ENCODE data around the gene CHRNA4.
"Not testable (repeated sequence)": the region's sequence is repeated elsewhere in the genome, so short reads cannot be mapped to it uniquely, and the experiment has no call there.

Gene CHRNA4

DNA sequence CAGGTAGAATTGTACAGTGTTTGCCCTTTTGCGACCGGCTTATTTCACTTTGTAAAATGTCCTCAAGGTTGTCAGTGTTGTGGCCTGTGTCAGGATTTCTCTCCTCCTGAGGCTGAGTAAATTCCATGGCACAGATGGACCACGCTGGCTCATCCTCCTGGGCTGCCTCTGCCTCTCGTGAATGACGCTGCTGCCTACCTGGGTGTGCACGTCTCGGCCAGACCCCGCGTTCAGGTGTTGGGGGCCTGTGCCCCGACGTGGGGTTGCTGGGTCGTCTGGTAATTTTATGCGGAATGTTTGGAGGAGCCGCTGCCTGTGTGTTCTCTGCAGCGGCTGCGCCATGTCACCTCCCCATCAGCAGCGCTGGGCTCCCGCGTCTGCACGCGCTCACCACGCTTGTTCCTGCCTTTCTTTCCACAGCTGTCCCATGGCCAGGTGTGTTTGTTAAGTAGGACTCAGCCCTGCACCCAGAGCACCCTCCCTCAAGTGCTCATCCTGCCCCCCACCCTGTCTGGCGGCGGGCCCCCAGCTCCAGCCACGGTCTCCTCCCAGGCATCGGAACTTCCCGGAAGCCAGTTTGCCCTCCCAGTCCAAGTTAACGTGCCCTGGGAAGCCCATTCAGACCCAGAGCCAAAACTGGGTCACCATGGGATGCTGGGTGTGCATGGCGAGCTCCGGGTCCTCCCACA is 36.1 kb upstream of the CHRNA4 start:
- no peak for DNase-seq

DNA sequence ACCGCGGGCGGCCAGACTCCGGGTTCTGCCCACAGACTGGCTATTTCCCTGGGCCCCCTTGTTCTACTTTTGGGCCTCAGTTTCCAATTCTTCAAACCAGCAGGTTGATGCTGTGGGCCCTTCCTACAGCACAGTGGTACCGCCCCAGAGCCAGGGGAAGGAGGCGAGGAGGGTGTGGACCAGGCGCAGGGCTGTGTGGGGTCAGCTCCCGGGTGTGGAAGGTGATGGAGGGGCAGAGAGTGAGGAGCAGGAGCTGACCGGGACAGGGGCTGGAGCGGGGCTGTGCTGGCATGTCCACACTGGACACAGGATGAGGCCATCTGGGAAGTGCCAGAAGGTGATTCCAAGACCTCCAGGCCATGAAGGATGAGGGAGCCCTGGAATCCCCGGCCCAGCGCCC is 35.2 kb upstream of the CHRNA4 start:
- DNase-seq, result no peak

DNA sequence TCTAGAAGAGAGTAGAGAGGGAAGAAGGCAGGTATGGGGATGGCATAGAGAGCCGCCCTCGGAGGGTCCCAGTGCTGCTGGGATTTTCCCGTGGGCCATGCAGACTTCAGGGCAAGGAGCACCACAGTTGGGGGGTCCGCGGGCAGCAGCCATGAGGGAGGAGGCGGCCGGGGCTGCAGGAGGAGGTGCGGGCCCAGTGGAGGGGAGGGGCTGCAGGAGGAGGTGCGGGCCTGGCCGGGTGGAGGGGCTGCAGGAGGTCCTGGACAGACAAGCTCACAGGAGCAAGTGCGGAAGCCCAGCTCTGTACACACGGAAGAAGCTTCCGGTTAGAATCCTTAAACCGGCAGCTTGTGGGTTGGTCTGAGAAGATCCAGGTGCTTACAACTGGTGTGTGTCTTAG is 34.6 kb upstream of the CHRNA4 start:
- DNase-seq, result no peak

DNA sequence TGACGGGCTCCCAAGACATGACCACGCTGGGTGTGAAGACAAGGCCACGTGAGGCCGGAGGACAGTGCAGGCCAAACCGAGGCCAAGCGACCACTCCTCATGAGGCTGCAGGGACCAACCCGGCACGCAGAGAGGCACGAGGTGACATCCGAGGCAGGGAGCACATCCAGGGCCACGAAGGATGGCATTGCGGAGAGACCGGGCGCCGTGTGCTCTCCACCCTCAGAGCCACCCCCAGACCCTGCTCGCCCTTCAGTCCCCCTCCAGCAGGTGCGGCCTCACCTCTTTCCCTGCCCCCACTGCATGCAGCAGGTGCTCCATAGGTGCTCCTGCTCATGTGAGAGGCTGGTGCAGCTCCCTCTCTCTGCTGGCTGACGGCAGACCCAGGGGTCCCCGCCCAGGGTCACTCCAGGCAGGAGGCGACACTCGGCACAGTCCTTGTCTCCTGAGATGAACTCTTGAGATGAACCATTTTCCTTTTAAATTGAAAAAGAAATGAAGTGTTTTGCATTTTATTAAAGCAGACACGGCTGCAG is 33.8 kb upstream of the CHRNA4 start:
- DNase-seq, result no peak

DNA sequence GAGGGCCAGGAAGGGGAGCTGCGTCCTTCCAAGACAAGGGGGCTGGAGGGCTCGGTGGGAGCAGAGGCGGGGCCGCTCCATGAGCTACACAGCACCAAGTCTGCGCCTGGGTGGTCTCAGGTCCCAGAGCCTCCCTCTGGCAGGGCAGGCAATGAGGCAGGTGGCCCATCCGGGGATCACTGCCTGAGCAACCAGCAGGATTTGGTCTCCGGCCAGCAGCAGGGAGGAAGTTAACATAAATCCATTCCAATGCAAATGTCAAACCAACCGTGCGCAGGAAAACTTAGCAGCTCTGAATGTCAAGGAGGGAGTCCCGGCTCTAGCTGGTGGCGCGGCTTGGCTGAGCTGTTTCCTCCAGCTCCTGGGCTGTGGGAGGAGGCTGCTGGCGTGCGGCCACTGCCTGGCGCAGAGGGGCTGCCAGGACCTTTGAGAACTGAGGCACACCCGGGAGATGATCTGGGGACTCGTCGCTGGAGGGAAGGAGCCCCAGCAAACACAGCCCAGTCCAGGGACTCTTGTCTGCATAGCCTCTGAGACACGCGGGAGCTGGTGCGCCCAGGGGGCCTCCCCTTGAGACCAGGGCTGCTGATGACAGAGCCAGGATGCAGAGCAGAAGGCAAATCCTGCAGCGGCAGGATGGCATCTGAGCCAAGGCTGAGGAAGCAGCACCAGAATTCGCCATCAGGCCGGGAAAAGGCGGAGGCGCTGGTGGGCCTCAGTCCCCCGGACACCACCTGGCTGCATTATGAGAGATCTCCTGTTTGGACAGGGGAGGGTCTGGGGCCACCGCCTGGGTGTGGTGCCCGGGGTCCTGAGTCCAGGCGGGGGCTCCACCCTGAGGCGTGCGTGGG is 33.1 kb upstream of the CHRNA4 start:
- no peak for DNase-seq

DNA sequence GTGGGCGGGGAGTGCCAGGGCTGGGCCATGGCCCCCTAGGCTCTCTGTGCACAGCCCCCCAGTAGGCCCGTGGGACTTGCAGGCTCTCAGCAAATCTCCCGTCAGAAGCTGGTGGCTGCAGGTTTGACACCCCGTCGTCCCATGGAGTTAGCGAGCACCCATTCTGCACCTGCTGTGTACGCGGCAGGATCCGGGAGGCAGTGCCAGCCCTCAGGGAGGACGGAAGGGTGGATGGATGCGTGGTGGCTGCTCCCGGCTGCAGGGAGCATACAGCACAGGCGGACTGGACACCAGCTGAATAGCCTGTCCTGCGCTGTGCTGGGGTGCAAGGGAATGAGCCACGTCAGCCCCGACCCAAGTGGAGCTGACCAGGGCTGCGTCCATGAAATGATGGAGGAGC is 32.4 kb upstream of the CHRNA4 start:
- DNase-seq, result no peak

DNA sequence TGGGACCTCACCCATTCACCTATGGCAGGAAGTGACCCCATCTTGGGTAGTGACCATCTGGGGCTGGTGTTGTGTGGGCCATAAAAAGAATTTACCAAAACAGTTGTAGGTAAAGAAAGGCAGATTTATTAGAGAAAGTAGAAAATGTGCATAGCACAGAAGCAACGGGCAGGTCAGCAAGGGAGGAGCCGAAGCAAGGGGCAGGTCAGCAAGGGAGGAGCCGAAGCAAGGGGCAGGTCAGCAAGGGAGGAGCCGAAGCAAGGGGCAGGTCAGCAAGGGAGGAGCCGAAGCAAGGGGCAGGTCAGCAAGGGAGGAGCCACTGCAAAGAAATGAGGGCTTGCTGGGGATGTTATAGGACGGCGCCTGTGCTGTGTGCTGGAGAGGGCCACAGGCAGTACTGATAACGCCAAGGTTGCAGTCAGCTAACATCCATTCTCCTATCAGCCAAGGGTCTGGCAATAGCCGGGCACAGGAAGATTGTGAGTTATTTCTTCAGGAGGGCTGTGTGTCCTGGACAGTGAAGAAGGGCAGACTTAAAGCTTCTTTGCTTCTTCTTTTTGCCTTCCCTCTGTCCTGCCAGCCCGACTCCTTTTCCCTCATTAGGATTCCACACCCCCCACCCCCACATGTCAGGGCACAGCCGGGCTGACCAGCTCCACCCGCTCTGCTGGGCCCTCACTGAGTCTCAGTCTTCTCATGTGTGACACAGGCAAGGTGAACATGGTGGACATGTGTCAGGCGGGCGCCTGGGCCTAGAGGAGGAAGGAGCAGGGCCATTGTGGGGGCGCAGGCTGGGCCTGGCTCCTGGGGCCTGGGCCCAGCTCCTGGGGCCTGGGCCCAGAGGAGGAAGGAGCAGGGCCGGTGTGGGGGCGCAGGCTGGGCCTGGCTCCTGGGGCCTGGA is 31.6 kb upstream of the CHRNA4 start:
- no peak for DNase-seq

DNA sequence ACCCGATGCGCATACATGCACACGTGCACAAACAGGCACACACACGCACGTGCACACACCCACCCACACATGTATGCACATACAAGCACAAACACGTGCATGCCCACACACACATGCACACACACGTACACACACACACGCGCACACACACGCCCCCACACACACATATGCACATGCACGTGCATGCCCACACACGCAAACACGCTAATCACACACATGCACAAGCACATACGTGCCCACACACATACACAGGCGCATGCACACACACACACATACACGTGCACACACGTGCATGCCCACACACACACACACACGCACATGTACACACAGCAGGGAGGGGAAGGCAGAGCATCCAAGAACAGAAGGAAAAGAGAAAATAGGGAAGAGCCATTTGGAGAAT is 26.8 kb upstream of the CHRNA4 start:
- DNase-seq, result no peak

DNA sequence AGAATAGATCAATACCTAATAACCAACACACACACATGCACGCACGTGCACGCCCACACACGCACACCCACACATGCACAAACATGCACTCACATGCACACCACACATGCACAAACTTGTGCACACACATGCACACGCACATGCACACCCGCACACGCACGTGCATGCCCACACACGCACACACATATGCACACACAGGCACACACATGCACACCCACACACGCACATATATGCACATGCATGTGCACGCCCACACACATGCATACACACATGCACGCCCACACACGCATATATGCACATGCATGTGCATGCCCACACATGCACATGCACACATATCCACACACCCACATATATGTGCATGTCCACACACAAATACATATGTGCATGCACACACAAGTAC is 26.2 kb upstream of the CHRNA4 start:
- no peak for DNase-seq

DNA sequence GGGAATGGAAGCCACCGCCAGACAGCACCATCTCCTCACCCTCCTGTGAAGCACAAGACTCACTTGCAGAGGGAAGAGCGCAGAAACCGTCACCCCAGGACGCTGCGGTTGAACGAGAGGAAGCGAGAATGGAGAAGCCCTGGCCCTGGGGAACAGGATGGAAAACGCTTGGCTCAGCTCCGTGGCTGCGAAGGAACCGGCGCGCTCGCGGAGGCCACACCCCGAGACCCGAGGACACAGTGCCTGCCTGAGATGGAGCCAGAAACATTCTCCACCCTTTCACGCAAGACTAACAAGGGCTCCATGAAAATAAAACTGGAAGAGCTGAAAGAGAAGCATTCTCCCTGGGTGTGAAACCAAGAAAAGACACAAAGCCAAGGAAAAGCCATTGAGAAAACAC is 25.3 kb upstream of the CHRNA4 start:
- no peak for DNase-seq

DNA sequence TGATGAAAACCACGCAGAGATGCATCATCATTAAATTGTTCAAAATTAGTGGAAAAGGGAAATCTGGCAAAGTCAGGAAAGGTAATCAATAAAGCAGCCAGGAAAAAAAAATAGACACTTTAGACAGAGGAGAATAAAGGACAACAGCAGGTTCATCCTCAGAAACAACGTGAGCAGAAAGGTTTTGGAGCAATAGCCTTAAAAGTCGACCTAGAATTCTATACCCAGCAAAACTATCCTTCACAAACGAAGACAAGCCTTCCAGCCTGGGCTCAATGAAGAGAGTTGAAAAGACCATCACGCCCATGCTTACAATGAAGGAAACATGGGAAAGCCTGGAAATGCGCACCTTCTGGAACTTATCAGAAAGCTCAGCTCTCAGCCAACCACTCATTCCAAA is 24.7 kb upstream of the CHRNA4 start:
- no peak for DNase-seq

DNA sequence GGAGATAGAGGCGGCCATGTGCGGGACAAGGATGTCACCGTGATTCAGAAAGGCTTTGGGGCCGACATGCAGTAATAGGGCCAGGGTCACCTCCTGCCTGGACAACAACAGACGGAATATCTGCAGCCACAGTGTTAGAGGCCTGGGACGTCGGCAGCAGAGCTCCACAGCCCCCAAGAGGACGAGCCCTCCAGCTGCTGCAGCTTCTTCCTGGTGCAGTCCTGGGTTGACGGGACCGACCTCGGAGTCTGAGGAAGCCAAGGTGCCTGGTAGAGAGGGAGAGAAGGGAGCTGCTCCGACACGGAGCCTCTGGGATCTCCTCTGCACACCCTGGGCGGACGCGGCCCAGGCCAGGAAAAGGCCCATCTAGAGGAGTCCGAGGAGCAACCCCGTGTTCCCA is 23.2 kb upstream of the CHRNA4 start:
- no peak for DNase-seq

DNA sequence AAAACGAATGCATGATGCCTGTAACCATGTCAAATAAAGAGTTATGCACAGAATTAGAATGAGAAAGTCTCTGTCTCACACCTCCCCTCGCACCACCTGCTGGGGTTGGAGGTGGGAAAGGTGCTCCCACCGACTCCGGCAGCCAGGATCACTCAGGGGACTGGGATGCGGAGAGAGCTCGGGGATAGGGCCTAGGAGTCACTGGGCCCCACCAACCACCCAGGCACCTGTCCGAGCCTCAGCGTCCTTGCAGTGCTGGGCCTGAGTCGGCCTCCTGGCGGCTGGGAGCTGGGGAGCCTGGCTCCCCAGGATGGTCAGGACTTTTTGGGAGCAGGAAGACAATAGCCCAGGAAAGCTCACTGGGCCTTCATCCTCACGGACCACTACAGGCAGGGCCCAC is 22.4 kb upstream of the CHRNA4 start:
- DNase-seq, result no peak

DNA sequence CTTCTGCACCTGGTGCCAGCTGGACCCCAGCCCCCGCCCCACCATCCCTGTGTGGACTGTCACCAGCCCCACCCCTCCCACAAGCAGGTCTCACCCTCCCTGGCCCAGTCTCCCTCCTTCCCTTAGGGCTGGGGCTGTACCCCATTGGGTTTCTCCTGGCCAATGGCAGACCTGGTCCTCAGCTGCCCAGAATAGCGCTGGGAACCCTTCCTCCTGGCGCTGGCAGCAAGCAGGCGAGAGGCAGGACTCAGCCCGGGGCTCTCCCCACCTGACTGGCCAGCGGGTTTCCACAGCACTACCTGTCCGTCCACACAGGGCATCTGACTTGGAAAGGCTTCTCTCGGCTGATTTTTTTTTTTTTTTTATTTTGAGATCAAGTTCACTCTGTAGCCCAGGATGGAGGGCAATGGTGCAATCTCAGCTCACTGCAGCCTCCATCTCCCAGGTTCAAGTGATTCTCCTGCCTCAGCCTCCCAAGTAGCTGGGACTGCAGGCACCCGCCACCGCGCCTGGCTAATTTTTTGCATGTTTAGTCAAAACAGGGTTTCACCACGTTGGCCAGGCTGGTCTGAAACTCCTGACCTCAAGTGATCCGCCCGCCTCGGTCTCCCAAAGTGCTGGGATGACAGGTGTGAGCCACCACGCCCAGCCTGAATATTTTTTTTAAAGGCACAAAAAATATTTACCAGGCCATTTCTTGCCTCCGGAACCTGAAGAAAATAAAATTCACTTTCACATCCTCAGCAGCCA is 21.6 kb upstream of the CHRNA4 start:
- DNase-seq, result no peak

DNA sequence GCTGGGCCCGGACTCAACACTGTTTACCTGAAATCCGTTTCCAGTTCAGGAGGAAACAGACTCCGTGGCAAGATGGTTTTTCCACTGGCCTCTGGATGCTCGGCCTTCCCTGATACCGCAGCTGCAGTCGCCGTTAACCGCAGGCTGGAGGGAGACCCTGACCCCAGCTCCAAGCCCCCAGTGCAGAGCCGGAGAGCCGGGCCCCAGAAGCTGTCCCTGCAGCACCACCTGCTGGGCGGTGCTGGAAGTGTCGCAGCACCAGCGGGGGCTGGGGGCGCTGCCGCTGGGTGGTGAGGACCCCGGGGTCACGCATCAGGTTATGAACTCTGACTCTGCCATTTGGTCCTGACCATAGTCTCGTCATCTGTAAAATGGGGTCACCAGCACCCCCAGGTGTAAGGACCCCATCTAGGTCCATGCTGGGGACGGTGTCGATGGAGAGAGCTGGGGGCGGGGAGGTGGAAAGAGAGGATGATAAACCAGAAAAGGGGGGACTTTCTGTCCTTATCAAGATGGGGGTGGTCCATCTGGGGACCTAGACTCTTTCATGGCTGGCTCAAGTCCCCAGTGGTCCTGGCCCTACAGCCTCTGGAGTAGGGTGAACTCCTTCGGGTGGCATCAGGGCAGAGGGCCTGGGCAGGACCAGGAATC is 20.8 kb upstream of the CHRNA4 start:
- peak; percentile 43 for DNase-seq

DNA sequence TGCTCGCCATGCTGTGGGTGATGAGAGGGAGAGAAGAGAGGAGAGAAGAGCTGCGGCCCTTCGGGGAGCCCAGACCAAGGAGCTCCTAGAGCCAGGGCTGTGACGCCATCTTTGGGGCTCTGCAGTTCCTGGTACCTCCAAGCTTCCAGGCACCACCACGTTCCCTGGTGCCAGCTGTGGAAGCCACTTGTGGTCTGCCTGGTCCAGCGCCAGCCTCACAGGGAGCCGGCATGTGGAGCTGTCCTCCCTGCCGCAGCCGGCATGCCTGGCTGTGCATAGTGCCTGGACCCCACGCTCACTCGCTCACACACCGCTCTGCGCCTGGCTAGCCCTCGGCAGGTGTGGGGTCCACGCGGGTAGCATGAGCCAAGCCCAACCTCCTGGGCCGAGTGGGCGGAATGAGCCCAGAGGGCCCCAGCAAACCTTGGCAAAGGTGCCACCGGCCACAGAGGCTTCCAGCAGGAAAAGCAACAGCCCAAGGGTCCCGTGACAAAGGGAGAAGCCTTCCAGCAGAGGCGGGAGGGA is 19.3 kb upstream of the CHRNA4 start:
- DNase-seq, result no peak

DNA sequence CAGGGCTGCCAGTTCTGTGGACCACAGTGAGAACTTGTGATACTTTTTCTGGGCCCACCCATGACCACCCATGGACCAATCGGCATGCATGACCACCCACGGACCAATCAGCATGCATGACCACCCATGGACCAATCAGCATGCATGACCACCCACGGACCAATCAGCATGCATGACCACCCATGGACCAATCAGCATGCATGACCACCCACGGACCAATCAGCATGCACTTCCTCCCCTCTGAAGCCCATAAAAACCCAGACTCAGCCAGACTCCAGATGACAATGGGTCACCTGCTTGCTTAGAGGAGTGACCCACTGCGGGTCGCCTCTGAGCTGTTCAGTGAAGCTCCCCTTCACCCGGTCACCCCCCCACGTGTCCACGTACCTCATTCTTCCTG is 18.7 kb upstream of the CHRNA4 start:
- not testable (repeated sequence) for DNase-seq

DNA sequence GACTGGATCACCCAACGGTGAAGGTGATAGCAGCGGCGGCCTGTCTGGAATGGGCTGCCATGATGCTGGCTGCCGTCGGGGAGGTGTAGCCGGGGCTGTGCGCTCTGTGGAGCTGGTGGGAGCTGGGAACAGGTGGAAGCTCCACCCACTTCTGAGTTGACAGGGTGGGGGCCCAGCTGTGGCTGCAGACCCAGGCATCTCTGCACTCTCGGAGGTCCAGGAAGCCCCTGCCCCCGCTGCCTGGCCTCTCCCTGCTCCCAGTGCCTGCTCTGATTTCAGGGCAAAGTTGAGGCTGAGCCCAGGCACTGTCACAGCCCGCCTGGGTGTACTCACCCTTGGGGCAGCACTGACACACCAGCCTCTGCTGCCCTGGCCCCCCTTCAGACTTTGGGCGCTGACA is 18.1 kb upstream of the CHRNA4 start:
- no peak for DNase-seq

DNA sequence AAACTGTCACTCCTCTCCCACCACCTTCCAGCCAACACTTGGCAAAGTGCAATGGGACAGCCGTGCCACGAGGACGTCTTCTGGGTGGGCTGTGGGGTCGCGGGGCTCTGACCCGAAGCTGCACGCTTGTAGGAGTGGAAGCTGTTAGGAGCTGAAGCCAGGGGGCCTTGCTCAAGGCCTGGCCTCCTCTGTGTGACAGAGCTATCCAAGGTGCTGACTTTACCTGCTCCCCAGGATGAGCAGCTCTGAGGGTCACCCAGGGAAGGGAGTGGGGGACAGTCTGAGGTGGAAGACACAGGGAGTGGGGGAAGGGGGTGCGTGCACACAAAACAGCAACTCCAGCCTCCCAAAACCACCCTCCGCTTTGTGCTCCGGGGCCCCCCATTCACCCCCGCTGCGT is 17.5 kb upstream of the CHRNA4 start:
- DNase-seq, result no peak

DNA sequence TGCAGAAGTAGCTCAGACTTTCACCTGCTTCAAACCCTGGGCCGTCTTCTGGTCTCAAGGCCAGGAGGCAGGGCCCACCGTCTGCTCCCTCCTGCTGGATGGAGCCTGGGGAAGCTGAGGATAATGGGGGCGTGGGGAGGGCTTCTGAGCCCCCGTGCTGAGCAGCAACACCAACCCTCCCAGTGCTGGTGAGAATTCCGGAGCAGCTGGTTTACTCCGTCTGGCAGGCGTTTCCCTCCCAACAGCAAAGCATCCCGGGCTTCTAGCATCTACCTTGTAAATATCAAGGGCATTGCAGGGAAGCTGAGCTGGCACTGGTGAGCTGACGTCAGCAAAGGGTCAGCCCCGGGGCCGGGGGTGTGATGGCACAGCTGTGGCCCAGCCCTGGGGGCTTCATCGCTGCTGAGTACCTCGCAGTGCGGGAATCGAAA is 16.8 kb upstream of the CHRNA4 start:
- DNase-seq, result no peak

DNA sequence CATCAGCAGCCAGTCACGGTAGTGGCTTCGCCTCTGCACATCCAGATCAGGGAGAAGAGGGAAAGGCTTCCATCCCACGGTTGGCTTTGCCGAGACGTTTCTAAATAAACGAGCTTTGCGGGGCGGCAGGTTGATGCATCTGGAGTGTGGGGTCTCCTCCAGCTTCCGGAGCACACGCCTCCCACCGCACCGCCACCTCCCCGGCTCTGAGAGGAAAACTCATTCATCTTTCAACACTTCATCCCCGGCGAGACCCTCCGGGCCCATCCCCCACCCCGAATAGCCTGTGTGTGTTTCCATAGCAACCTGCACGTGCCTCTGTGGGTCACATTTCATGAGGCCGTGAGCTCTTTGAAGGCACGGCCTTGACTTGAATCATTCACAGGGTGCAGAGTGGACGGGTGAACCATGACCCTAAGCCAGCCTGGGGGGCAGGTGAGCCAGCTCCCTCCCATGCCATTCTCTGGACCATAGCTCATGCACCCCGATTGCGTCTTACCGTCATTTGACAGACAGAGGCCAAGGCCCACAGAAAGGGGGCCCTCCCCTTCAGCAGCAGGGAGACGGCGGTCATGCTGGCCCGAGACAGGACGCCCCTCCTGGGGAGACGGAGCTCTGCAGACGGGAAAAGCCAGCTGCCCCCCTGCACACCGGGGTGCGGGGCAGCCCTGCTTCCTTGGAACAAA is 16.2 kb upstream of the CHRNA4 start:
- DNase-seq, result no peak
